ENCODE measurements around the gene GPLD1. TPM values are rescaled to one million over a fixed set of nuclear protein-coding genes. Genes with fewer than 3 reads are reported as not detected.
A peak's percentile ranks its signal among the peaks of the same experiment; 100 is the strongest.

The GPLD1 gene
- total RNA-seq, 1 experiment from 2014 or later, result 10.1 TPM

DNA sequence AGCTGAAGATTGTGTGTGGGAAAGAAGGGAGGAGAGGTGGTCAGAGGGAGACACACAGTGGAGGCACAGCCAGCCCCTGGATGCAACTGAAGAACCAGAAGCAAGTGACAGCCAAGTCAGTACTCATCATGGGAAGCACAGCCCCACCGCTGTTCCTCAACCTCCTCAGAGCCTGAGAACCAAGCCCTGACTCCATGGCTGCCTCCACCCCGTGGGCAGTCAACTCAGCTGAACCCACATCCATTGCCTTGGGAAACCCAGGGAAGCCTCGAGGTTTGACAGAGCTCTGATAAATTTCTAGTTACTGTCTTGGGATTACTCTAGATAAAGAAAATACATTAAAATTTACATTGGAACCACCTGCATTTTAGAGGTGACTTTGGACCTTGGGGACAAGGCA lies 35.0 kb upstream of the GPLD1 start:
- intact Hi-C loops (cut with micrococcal nuclease; ENCODE audit: unreplicated experiment), result loop anchor here (1.0 to 2.0 kb wide), 2 partner anchors 40 to 56 kb away; no protein-coding TSS in a partner anchor
- CTCF ChIA-PET, result no interaction called here
- no peaks in the 10 kb centered on the region for H3K27me3 Mint-ChIP-seq (ENCODE audit: insufficient read depth, unreplicated experiment)
- no peak overlapping the region for H3K4me3 Mint-ChIP-seq (ENCODE audit: unreplicated experiment)
- H3K36me3 Mint-ChIP-seq (ENCODE audit: insufficient read depth, unreplicated experiment), result peaks cover 19% of the 10 kb centered on the region
- Histone ChIP-seq H3K36me3 (ENCODE audit: control insufficient read depth, insufficient read depth, low read length) (peaks cover 3% of the 10 kb centered on the region; the same call in 1 of the 2 replicates), H3K27me3 (replicated peaks; ENCODE audit: control insufficient read depth, insufficient read depth, low read length) (no peaks in the 10 kb centered on the region), H3K9me3 (no peaks in the 10 kb centered on the region), H3K4me3 (ENCODE audit: low read depth, low read length) (no peak overlapping the region), H3K4me1 (no peaks in the 10 kb centered on the region)
- TF ChIP-seq, protein P1, sequence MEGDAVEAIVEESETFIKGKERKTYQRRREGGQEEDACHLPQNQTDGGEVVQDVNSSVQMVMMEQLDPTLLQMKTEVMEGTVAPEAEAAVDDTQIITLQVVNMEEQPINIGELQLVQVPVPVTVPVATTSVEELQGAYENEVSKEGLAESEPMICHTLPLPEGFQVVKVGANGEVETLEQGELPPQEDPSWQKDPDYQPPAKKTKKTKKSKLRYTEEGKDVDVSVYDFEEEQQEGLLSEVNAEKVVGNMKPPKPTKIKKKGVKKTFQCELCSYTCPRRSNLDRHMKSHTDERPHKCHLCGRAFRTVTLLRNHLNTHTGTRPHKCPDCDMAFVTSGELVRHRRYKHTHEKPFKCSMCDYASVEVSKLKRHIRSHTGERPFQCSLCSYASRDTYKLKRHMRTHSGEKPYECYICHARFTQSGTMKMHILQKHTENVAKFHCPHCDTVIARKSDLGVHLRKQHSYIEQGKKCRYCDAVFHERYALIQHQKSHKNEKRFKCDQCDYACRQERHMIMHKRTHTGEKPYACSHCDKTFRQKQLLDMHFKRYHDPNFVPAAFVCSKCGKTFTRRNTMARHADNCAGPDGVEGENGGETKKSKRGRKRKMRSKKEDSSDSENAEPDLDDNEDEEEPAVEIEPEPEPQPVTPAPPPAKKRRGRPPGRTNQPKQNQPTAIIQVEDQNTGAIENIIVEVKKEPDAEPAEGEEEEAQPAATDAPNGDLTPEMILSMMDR (IDR thresholded peaks at IDR 0.05; ENCODE audit: insufficient read depth in 1 of 2, low read depth in 1 of 2, low read length in 1 of 2, severe bottlenecking in 1 of 2, unreplicated experiment in 1 of 2), result no peak
- peaks cover 12% of the 10 kb centered on the region for H3K4me1 Mint-ChIP-seq (ENCODE audit: low read depth, unreplicated experiment)
- POLR2A ChIA-PET, result no interaction called here
- DNase-seq, result no peak
- no peak overlapping the region for H3K27ac Mint-ChIP-seq (ENCODE audit: unreplicated experiment)
- no peaks in the 10 kb centered on the region for H3K9me3 Mint-ChIP-seq (ENCODE audit: unreplicated experiment)
- no TSS peak for BruUV-seq (replicated peaks)

DNA sequence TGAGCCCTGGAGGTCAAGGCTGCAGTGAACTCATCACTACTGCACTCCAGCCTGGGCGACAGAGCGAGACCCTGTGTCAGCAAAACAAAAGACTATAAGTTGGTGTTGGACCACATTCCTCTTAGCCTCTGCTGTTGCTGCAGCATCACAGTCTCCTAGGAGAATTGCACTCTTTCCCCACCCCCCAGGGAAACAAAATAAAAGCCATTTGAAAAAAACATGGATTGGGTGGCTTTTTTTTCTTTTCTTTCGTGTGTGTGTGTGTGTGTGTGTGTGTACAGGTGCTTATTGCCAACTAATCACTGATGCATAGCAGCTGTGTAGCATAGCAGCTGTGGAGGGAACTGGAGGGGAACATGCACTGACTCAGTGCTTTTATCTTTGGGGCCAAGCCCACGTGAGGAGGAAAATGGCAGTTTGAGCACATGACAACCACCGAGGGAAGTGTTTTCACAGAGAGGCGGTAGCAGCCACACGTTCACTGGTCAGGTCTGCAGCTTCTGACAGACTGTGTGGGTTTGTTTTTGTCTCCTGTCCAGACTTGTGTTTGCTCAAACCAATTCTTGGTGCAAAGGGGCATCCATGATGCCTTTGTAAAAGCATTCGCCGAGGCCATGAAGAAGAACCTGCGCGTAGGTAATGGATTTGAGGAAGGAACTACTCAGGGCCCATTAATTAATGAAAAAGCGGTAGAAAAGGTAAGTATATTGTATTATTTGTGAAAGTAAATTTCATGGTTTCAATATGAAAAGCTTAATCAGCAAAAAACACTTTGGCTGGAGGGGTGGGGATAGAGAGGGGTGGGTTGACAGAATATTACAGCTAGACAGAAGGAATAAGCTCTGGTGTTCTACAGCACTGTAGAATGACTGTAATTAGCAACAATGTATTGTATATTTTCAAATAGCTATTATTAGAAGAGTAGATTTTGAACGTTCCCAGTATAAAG lies 33.1 kb upstream of the GPLD1 start:
- Mint-ChIP-seq H3K27ac (ENCODE audit: unreplicated experiment) (no peak overlapping the region), H3K4me3 (ENCODE audit: unreplicated experiment) (no peak overlapping the region), H3K4me1 (ENCODE audit: low read depth, unreplicated experiment) (peaks cover 12% of the 10 kb centered on the region), H3K36me3 (ENCODE audit: insufficient read depth, unreplicated experiment) (peaks cover 19% of the 10 kb centered on the region), H3K27me3 (ENCODE audit: insufficient read depth, unreplicated experiment) (no peaks in the 10 kb centered on the region), H3K9me3 (ENCODE audit: unreplicated experiment) (no peaks in the 10 kb centered on the region)
- no peaks in the 10 kb centered on the region for H3K27me3 ChIP-seq (replicated peaks; ENCODE audit: control insufficient read depth, insufficient read depth, low read length)
- BruUV-seq (replicated peaks), result no TSS peak
- no peak overlapping the region for H3K4me3 ChIP-seq (ENCODE audit: low read depth, low read length)
- POLR2A ChIA-PET, result no interaction called here
- H3K9me3 ChIP-seq, result no peaks in the 10 kb centered on the region
- peaks cover 3% of the 10 kb centered on the region; the same call in 1 of the 2 replicates for H3K36me3 ChIP-seq (ENCODE audit: control insufficient read depth, insufficient read depth, low read length)
- intact Hi-C loops (cut with micrococcal nuclease; ENCODE audit: unreplicated experiment), result no loop called here
- DNase-seq, result no peak
- TF ChIP-seq, protein P1 (IDR thresholded peaks at IDR 0.05; ENCODE audit: insufficient read depth in 1 of 2, low read depth in 1 of 2, low read length in 1 of 2, severe bottlenecking in 1 of 2, unreplicated experiment in 1 of 2), result no peak
- CTCF ChIA-PET, result interaction anchor here (0.6 to 3.1 kb wide), 2 partner anchors 27 to 105 kb away, joined by 3 to 60 read pairs; partner anchors contain the start of gene ALDH5A1
- H3K4me1 ChIP-seq, result no peaks in the 10 kb centered on the region

DNA sequence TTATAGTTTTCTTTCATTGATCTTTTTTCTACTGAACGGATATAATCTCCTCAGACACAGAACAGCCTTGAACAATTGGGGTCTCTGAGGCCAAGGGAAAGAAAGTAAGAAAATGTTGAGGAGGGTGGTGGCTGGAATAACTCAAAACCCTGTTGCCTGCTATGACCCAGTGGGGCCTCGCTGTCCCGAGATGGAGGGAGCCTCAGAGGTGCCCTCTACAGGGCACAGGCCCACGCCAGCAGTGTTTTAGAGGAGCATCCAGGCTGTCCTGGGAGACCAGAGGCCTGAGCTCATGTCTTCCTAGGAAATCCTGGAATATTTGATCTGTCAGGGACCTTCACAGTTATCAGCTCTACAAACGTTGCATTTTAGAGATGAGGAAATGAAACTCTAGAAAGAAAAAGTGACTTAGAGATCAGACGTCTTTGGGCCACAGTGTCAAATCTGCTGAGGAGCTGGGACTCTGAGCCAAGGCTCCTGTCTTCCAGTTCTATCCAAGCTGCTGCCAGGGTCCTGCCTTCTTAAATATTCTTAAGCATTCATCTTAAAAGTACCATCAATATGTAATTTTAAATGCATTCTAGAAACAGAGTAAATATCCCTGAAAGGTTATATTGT lies 31.7 kb upstream of the GPLD1 start:
- Histone ChIP-seq H3K4me3 (ENCODE audit: low read depth, low read length) (no peak overlapping the region), H3K9me3 (no peaks in the 10 kb centered on the region), H3K36me3 (ENCODE audit: control insufficient read depth, insufficient read depth, low read length) (peaks cover 3% of the 10 kb centered on the region; the same call in 1 of the 2 replicates), H3K27me3 (replicated peaks; ENCODE audit: control insufficient read depth, insufficient read depth, low read length) (no peaks in the 10 kb centered on the region), H3K4me1 (no peaks in the 10 kb centered on the region)
- intact Hi-C loops (cut with micrococcal nuclease; ENCODE audit: unreplicated experiment), result loop anchor here (1.0 kb wide), 2 partner anchors 26 to 90 kb away; no protein-coding TSS in a partner anchor
- CTCF ChIA-PET, result interaction anchor here (0.5 to 3.1 kb wide), 12 partner anchors 10 to 90 kb away, joined by 3 to 60 read pairs (median 4); partner anchors contain the start of gene ALDH5A1
- POLR2A ChIA-PET, result interaction anchor here (0.6 to 1.2 kb wide), 2 partner anchors 26 to 61 kb away, joined by 6 to 9 read pairs; partner anchors contain the start of gene ALDH5A1
- TF ChIP-seq, protein P1 (IDR thresholded peaks at IDR 0.05; ENCODE audit: insufficient read depth in 1 of 2, low read depth in 1 of 2, low read length in 1 of 2, severe bottlenecking in 1 of 2, unreplicated experiment in 1 of 2), result peak; percentile 76 to 93
- peaks cover 10% of the 10 kb centered on the region for H3K36me3 Mint-ChIP-seq (ENCODE audit: insufficient read depth, unreplicated experiment)
- peaks cover 12% of the 10 kb centered on the region for H3K4me1 Mint-ChIP-seq (ENCODE audit: low read depth, unreplicated experiment)
- H3K27me3 Mint-ChIP-seq (ENCODE audit: insufficient read depth, unreplicated experiment), result no peaks in the 10 kb centered on the region
- no peak overlapping the region for H3K27ac Mint-ChIP-seq (ENCODE audit: unreplicated experiment)
- no TSS peak for BruUV-seq (replicated peaks)
- no peaks in the 10 kb centered on the region for H3K9me3 Mint-ChIP-seq (ENCODE audit: unreplicated experiment)
- peak; percentile 70 to 79 for DNase-seq
- H3K4me3 Mint-ChIP-seq (ENCODE audit: unreplicated experiment), result no peak overlapping the region
